ENCODE measurements around the gene TAAR8.

DNA sequence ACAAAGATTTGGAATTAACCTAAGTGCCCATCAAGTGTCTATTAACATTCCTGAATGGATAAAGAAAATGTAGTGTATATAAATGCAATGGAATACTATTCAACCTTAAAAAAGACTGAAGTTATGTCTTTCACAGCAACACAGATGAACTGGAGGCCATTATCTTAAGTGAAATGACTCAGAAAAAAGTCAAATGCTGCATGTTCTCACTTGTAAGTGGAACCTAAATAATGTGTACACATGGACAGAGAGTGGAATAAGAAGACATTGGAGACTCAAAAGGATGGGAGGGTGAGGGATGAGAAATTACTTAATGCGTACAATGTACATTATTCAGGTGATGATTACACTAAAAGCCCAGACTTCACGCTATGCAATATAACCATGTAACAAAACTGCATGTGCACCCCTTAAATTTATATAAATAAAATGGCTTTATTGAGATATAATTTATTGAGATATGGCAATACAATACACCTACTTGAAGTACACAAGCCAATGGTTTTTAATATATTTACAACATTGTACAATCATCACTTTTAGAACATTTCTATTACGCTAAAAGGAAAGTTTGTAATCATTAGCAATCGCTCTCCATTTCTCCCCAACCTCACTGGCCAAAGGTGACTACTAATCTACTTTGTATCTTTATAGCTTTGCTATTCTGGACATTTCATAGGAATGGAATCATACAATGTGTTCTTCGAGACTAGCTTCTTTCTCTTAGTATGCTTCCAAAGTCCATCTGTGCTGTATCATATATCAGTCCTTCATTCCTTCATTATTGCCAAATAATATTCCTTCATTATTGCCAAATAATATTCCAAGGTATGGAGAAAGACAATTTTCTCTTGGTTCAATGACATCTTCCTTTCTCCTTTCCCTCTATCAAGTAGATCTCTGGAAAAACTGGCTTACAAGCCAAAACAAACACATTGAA, 45.3 kb upstream of the TAAR8 start:
- no peak for TF ChIP-seq CTCF (conservative IDR thresholded peaks at IDR 0.05; ENCODE audit: low read depth, low read length)
- TF ChIP-seq EZH2phosphoT487 (IDR thresholded peaks at IDR 0.05; ENCODE audit: borderline replicate concordance, low read length) = no peak
- no peak for TF ChIP-seq EZH2 (IDR thresholded peaks at IDR 0.05; ENCODE audit: low read length, unreplicated experiment)

Data from PC-3 (cell line).